HG03108 (cell line): ENCODE measurements around the gene PRPF38A.

ENCODE experiments used
- ATAC-seq: cut with Tn5 transposase; IDR thresholded peaks from one replicate; pipeline ENCODE4 v1.9.1; 2021; ENCODE audit warnings: moderate library complexity; ENCODE audit not compliant: unreplicated experiment

Gene PRPF38A

DNA sequence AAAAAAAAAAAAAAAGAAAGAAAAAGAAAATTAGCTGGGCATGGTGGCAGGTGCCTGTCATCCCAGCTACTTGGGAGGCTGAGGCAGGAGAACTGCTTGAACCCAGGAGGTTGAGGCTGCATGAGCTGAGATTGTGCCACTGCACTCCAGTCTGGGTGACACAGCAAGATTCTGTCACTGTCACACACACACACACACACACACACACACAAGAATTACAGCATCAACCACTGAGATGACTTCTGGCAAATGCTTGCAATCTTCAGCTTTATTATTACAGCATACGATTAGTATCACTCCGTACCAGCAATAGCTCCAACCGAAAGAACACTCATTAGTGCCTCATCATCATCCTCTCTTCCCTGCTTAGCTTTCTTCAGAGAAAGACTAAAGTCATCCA is 4.8 kb upstream of the PRPF38A start:
- no peak for ATAC-seq

DNA sequence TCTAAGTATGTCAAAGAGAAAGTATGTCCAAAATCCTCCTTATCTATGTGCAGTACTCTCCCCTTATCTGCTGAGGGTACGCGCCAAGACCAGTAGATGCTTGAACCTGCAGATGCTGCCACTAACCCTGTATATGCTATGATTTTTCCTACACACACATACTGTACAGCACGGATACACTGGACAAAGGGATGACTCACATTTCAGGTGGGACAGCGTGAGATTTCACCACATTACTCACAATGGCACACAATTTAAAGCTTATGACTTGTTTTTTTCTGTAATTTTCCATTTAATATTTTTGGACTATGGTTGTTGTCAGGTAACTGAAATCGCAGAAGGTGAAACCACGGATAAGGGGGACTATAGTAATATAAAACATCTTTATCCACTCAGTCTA is 4.3 kb upstream of the PRPF38A start:
- no peak for ATAC-seq

DNA sequence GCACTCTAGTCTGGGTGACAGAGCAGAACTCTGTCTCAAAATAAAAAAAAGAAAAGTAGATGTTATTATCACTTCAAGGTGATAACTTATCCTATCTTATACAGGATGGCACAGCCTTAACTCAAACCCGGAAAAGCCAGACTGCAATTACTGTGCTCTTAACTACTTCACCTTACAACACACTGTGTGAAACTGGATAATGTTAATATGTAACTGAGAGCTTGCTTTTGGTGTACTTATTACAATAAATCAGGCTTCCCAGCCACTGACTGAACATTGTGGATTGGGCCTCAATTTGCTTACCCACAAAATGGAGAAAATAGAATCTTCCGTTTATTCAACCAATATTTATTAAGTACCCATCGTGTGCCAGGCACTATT is 1.6 kb upstream of the PRPF38A start:
- no peak for ATAC-seq

DNA sequence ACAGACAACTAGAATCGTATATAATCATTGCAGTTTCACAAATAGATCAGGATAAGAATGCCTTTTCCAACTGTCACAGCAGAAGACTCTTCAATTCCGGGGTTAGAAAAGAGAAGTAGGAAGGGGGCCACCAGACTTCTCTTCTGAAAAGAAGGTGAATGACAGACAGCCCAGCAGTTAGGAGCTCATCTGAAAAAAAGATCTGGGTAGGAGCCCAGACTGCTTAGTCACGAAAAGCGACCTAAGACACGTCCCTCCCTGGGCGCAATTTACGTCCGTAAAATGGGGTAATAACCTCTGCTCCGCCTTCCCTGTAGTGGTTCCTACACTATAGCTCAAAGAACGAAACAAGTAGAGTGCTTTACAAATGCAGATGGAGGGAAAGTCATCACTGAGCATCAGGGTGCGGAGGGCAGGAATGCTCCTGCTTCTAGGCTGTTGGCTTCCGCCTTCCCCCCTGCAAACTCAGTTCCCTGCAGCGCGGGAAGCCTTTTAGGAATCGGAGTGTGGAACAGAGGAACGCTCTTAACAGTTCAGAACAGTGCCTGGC is 761 bp upstream of the PRPF38A start:
- peak; percentile 27 for ATAC-seq

DNA sequence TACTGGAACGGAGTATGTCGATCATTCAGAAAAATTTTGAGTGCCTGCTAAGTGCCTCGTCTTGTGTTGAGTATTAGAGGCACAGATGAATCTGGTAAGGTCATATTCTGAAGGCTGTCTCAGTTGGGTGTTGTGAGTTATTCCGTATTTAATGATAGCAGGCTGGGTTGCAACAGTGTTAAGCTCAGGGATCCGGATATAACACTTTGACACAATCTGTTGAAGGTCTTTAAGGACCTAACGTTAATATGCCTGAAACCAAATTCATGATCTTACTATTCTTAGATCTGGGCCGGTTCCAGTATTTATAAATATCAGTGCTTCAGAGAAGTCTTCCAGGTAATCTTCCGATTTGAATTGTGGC is 555 bp downstream of the PRPF38A start:
- ATAC-seq: no peak

- ATAC-seq: no peak
Observed at GRCh38 chr1:52413410-52413989, 9.1 kb downstream of the PRPF38A start.

DNA sequence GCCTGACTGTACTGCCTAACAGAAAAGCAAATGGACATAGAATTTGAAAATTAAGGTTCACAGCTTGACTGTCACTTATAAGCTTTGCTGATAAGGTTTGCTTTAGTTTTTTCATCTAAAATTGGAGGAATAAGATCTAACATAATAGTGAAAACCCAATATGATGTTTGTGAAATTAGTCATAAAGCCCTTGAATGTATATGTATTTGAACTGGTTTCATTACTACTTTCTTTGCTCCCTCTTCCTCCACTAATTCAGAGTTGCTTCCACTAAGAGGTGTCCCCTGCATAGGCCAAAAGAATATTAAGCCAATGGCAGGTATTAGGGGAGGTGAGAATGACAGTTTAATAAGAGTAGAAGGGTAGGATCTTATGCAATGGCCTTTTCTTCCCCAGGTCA is 10.5 kb downstream of the PRPF38A start:
- no peak for ATAC-seq

DNA sequence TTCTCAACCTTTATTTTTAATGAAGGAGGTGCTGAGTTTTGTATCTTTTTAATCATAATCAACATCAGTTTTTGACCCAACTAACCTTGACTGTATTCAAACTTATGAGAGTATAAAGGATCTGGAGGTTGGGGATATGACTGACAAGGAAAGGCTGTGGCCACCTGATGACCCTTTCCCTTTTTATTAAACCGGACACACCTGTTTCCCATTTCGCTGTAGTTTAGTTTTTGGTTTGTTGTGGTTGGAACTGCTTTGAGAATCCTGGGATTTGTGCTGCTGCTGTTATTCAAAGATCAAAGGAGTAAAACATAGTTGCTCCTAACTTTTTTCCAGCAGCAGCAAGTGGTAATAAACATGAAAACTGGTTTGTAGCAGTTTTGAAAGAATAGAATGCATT is 12.4 kb downstream of the PRPF38A start:
- no peak for ATAC-seq

DNA sequence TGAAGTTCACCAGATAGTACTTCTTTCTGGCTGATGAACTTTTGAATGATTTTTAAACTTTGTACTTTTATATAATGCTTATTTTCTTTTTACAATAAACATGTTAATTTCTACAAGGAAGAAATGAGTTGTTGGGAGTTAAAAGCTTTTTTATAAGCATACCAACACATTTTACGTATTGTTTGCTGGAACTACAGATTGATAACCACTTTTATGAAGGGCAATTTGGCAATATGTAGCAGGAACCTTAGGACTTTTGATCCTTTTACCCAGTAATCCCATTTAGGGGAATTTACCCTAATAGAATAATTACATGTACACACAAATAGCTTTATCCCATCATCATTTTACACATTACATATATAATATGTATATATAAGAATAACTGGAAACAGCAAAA is 16.3 kb downstream of the PRPF38A start:
- ATAC-seq: no peak

DNA sequence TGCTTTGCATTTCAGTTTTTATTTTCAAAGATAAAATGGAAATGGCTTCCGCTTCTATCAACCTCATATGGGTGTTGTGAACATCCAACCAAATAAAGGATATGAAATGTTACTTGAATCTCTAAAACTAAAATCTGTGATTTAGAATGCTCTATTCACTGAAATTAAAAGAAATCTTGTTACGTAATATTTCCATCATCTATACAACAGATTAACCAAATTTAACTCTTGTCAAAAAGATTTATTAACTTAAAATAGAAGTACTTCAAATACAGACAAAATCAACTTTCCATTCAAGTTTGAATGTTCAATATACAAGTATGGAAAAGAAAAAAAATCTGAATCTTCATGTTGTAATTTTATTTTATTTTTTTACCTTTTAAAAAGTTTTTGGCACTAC is 18.7 kb downstream of the PRPF38A start:
- ATAC-seq: no peak

DNA sequence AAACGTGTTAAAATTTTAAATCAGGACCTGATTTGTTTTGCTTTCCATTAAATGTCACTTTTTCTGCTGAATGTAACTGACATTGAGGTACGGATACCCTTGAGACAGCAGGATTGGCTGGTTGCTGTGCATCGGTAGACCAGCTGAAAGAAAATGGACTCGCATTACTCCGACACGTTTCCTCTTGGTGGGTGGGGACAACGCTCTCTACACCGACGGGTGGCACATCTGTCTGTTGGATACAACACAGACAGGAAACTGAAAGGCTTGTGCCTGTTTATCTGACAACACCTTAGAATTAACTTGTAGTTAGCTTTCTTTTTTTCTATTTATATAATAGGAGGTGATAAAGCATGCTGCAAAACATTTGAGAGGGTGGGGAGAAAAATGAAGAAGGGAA is 19.4 kb downstream of the PRPF38A start:
- no peak for ATAC-seq

DNA sequence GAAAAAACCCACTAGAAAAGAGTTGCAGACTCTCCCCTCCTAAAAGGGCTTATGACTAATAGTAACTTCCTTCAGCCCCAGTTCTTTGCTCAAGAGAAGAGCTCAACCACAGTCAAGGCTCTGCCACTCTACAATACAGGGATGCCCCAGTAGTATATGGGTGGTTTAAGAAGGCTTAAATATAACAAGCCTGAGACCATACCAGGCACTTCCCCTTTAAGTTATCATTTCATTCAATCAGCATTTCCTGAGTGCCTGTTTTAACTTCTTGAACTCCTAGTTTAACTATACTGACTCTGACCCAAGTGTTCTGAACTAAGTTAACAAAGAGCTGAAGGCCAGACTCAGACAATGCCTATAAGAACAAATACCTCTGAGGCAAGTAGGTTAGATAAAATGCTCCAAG is 19.8 kb downstream of the PRPF38A start:
- ATAC-seq: no peak

DNA sequence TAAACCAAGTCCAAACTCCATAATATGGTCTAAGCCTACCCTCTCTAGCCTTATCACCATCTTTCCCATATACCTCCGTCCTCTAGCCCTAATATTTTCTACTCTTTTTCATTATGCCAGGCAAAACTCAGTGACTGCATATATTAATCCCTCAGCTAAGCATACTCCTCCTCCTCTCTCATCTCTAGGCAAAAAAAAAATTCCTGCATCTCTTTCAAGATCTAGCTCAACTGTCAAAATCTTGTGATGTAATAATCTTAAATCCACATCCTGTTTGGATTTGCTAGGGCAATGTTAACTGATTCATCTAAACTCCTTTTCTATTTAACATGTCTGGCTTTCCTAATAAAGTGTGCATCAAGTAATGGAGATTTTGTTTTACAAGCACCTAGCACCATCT is 20.4 kb downstream of the PRPF38A start:
- ATAC-seq: no peak

GRCh38 chr1:52426371-52426770 is 22.0 kb downstream of the PRPF38A start:
- ATAC-seq: no peak

GRCh38 chr1:52427152-52427551 is 22.8 kb downstream of the PRPF38A start:
- no peak for ATAC-seq

- ATAC-seq: no peak
Observed at GRCh38 chr1:52432807-52433206, 28.4 kb downstream of the PRPF38A start.

DNA sequence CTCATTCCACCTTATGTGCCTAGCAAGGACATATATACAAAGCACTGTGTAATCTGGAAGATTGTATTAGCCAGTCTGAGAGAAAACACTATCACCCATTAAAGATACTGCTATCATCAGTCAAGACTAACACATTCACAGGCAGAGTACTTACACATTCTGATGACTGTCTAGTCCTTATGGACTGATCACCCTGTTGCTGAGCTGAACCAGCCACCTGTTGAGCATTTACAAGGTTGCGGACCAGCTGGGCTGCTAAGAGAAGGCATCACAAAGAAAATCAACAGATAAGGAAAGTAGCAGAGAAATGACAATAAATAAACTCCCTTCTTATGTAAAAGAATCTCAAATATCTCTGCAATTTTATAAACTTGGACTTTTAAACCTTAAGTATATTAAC is 30.8 kb downstream of the PRPF38A start:
- ATAC-seq: no peak

GRCh38 chr1:52435650-52436049 is 31.2 kb downstream of the PRPF38A start:
- ATAC-seq: no peak

- ATAC-seq: no peak
Observed at GRCh38 chr1:52436817-52437216, 32.4 kb downstream of the PRPF38A start.

DNA sequence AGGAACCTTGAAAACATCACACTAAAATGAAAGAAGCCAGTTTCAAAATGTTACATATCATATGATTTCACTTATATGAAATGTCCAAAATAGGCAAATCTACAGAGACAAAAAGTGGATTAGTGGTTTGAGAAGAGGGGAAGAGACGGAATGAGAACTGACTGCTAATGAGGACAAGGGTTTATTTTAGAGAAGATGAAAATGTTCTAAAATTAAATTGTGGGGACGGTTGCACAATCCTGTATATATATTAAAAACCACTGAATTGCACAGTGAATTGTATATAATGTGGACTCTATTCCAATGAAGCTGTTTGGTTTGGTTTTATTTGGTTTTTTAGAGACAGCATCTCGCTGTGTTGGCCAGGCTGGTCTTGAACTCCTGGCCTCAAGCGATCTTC is 35.6 kb downstream of the PRPF38A start:
- ATAC-seq: no peak

GRCh38 chr1:52444463-52444862 is 40.1 kb downstream of the PRPF38A start:
- ATAC-seq: no peak

DNA sequence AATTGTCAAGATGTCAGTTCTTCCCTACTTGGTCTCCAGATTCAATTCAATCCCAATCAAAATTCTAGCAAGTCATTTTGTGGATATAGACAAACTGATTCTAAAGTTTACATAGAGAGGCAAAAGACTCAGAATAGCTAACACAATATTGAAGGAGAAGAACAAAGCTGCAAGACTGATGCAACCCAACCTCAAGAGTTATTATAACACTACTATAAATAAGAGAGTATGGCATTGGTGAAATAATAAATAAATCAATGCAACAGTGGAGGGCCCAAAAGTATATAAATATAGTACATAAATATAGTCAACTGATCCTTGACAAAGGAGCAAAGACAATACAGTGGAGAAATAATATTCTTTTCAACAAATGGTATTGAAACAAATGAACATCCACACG is 49.7 kb downstream of the PRPF38A start:
- ATAC-seq: no peak

GRCh38 chr1:52454779-52455178 is 50.4 kb downstream of the PRPF38A start:
- no peak for ATAC-seq
